Astrocyte (in vitro differentiated cells and primary cell): ENCODE data around the gene STC2.

ENCODE experiments used
- EZH2 ChIP-seq: IDR thresholded peaks from 2 replicates; pipeline ENCODE4 v1.6.1; 2012; ENCODE audit warnings: mild to moderate bottlenecking, low read length, inconsistent platforms; ENCODE audit not compliant: insufficient read depth
- TF ChIP-seq, protein P1 (sequence below): IDR thresholded peaks from 2 replicates; pipeline ENCODE4 v1.5.1; 2011; ENCODE audit warnings: low read depth, mild to moderate bottlenecking, inconsistent platforms, low read length, moderate library complexity; ENCODE audit not compliant: insufficient read depth

DNA sequence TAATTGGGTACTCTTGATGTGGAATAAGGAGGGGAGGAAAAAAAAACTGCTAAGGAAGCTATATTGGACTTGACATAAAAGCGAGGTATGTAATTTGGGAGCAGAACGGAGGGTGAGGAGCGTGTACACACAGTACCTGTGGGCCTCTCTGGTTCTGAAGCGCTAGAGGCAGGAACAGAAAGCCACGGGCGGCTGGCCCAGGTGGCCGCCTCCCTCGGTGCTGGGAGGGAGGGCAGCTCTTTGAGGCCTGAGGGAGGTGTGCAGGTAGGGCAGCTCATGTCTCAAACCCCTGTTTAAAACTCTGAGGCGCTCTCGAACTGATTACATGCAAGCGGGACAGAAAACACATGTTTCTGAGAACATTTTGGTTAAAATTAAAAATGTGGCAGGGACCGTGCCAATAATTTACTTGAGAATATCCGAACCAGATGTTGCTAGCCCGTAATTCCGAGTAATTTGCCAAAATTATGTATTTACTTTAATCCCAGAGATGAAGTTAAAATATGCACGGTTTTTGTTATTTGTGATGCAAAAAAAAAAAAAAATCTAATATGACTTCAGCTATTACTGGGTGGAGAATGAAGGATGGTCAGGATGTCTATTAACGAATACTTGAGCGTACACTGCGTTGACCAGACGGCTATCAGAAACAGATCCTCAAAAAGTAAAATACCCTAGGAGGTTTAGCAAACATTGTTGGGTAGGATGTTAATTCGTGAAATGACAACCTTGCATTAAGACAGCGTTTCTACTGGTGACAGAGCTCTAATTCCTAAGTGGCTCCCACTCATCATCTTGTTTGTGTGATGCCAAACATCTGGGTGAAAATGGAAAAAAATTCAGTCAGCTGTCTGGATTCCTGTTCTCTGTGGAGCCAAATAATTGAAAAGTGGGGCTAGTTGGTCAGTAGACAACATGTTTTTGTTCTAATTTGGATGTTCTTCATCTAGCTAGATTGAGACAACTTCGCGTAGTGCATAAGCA, 24.4 kb upstream of the STC2 start:
- TF ChIP-seq EZH2: no peak
- TF ChIP-seq, protein P1, sequence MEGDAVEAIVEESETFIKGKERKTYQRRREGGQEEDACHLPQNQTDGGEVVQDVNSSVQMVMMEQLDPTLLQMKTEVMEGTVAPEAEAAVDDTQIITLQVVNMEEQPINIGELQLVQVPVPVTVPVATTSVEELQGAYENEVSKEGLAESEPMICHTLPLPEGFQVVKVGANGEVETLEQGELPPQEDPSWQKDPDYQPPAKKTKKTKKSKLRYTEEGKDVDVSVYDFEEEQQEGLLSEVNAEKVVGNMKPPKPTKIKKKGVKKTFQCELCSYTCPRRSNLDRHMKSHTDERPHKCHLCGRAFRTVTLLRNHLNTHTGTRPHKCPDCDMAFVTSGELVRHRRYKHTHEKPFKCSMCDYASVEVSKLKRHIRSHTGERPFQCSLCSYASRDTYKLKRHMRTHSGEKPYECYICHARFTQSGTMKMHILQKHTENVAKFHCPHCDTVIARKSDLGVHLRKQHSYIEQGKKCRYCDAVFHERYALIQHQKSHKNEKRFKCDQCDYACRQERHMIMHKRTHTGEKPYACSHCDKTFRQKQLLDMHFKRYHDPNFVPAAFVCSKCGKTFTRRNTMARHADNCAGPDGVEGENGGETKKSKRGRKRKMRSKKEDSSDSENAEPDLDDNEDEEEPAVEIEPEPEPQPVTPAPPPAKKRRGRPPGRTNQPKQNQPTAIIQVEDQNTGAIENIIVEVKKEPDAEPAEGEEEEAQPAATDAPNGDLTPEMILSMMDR: no peak
